ENCODE results near the gene MET. TPM values are rescaled to one million over a fixed set of nuclear protein-coding genes. Genes with fewer than 3 reads are reported as not detected.

MET gene
- total RNA-seq, 1 experiment from 2014 or later: 242 TPM

- Mint-ChIP-seq H3K27ac (ENCODE audit: unreplicated experiment) (no peak overlapping the region), H3K4me1 (ENCODE audit: low read depth, unreplicated experiment) (peaks cover 43% of the 10 kb centered on the region), H3K27me3 (ENCODE audit: unreplicated experiment) (no peaks in the 10 kb centered on the region), H3K36me3 (ENCODE audit: insufficient read depth, unreplicated experiment) (peaks cover 30% of the 10 kb centered on the region), H3K4me3 (ENCODE audit: low read depth, unreplicated experiment) (no peak overlapping the region), H3K9me3 (ENCODE audit: low read depth, unreplicated experiment) (peaks cover 4% of the 10 kb centered on the region)
- no peak for DNase-seq
- TF ChIP-seq CTCF (IDR thresholded peaks at IDR 0.05; ENCODE audit: unreplicated experiment): no peak
- BruUV-seq (replicated peaks): no TSS peak
- intact Hi-C loops (cut with micrococcal nuclease; ENCODE audit: unreplicated experiment): loop anchor here (10.0 kb wide), 1 partner anchor 464 kb away; the partner anchor contains the start of gene TES
- CTCF ChIA-PET: interaction anchor here (1.0 kb wide), 1 partner anchor 8 kb away, joined by 3 read pairs; no protein-coding TSS in a partner anchor
Observed at GRCh38 chr7:116678780-116679179, 6.8 kb downstream of the MET start.

GRCh38 chr7:116679500-116679899 is 7.5 kb downstream of the MET start:
- intact Hi-C loops (cut with micrococcal nuclease; ENCODE audit: unreplicated experiment): loop anchor here (10.0 kb wide), 1 partner anchor 465 kb away; the partner anchor contains the start of gene TES
- Mint-ChIP-seq H3K4me1 (ENCODE audit: low read depth, unreplicated experiment) (peaks cover 50% of the 10 kb centered on the region), H3K36me3 (ENCODE audit: insufficient read depth, unreplicated experiment) (peaks cover 33% of the 10 kb centered on the region), H3K27ac (ENCODE audit: unreplicated experiment) (peak overlapping the region; percentile 46), H3K4me3 (ENCODE audit: low read depth, unreplicated experiment) (peak overlapping the region; percentile 34), H3K27me3 (ENCODE audit: unreplicated experiment) (no peaks in the 10 kb centered on the region), H3K9me3 (ENCODE audit: low read depth, unreplicated experiment) (peaks cover 7% of the 10 kb centered on the region)
- CTCF ChIA-PET: interaction anchor here (0.6 to 0.7 kb wide), 2 partner anchors 9 to 1032 kb away, joined by 6 read pairs; no protein-coding TSS in a partner anchor
- DNase-seq: no peak
- no peak for TF ChIP-seq CTCF (IDR thresholded peaks at IDR 0.05; ENCODE audit: unreplicated experiment)
- BruUV-seq (replicated peaks): no TSS peak

- peak overlapping the region; percentile 61 for H3K27ac Mint-ChIP-seq (ENCODE audit: unreplicated experiment)
- H3K4me3 Mint-ChIP-seq (ENCODE audit: low read depth, unreplicated experiment): no peak overlapping the region
- no peak for DNase-seq
- TF ChIP-seq CTCF (IDR thresholded peaks at IDR 0.05; ENCODE audit: unreplicated experiment): no peak
- peaks cover 42% of the 10 kb centered on the region for H3K36me3 Mint-ChIP-seq (ENCODE audit: insufficient read depth, unreplicated experiment)
- H3K4me1 Mint-ChIP-seq (ENCODE audit: low read depth, unreplicated experiment): peaks cover 58% of the 10 kb centered on the region
- H3K27me3 Mint-ChIP-seq (ENCODE audit: unreplicated experiment): no peaks in the 10 kb centered on the region
- peaks cover 7% of the 10 kb centered on the region for H3K9me3 Mint-ChIP-seq (ENCODE audit: low read depth, unreplicated experiment)
- BruUV-seq (replicated peaks): no TSS peak
- intact Hi-C loops (cut with micrococcal nuclease; ENCODE audit: unreplicated experiment): no loop called here
- CTCF ChIA-PET: no interaction called here
Observed at GRCh38 chr7:116683786-116684185, 11.8 kb downstream of the MET start.

- Mint-ChIP-seq H3K36me3 (ENCODE audit: insufficient read depth, unreplicated experiment) (peaks cover 51% of the 10 kb centered on the region), H3K9me3 (ENCODE audit: low read depth, unreplicated experiment) (peaks cover 7% of the 10 kb centered on the region), H3K4me3 (ENCODE audit: low read depth, unreplicated experiment) (peak overlapping the region; percentile 51), H3K27me3 (ENCODE audit: unreplicated experiment) (no peaks in the 10 kb centered on the region), H3K4me1 (ENCODE audit: low read depth, unreplicated experiment) (peaks cover 74% of the 10 kb centered on the region), H3K27ac (ENCODE audit: unreplicated experiment) (peak overlapping the region; percentile 68)
- no peak for DNase-seq
- CTCF ChIA-PET: interaction anchor here (1.3 to 1.5 kb wide), 2 partner anchors 7 to 11 kb away, joined by 3 to 7 read pairs; no protein-coding TSS in a partner anchor
- no TSS peak for BruUV-seq (replicated peaks)
- intact Hi-C loops (cut with micrococcal nuclease; ENCODE audit: unreplicated experiment): no loop called here
- no peak for TF ChIP-seq CTCF (IDR thresholded peaks at IDR 0.05; ENCODE audit: unreplicated experiment)
Observed at GRCh38 chr7:116686033-116686432, 14.0 kb downstream of the MET start.

All from Calu3 (cell line).